ENCODE measurements around the gene C1orf167. TPM values are rescaled to one million over a fixed set of nuclear protein-coding genes. Genes with fewer than 3 reads are reported as not detected.

Gene C1orf167
- total RNA-seq, 1 donor from 2014 or later, result not detected

DNA sequence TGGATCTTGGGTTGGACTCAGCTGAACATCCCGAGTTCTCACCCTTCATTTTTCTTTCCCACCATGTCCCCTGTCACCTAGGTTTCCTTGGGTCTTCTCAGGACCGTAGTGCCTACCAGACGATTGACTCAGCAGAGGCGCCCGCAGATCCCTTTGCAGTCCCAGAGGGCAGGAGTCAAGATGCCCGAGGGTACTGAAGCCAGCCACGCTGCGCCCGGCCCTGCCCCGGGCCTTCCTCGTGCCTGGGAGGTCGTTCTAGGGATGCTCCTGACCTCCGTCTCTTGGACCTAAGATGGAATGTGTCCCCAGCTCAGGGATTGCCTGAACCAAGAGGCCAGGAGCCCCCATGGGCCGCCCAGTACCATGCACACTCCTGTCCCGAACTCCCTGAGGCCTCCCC lies 12.0 kb upstream of the C1orf167 start:
- Histone ChIP-seq H3K27me3 (no peaks in the 10 kb centered on the region), H3K9me3 (no peaks in the 10 kb centered on the region), H3K4me3 (no peak overlapping the region), H3K36me3 (peaks cover 0 to 23% of the 10 kb centered on the region in 2 donors), H3K4me1 (no peaks in the 10 kb centered on the region), H3K27ac (no peak overlapping the region)
- DNase-seq (ENCODE audit: extremely low spot score in 2 of 2), result no peak
- intact Hi-C loops (cut with DNase I), result no loop called here
- TF ChIP-seq, protein P1, sequence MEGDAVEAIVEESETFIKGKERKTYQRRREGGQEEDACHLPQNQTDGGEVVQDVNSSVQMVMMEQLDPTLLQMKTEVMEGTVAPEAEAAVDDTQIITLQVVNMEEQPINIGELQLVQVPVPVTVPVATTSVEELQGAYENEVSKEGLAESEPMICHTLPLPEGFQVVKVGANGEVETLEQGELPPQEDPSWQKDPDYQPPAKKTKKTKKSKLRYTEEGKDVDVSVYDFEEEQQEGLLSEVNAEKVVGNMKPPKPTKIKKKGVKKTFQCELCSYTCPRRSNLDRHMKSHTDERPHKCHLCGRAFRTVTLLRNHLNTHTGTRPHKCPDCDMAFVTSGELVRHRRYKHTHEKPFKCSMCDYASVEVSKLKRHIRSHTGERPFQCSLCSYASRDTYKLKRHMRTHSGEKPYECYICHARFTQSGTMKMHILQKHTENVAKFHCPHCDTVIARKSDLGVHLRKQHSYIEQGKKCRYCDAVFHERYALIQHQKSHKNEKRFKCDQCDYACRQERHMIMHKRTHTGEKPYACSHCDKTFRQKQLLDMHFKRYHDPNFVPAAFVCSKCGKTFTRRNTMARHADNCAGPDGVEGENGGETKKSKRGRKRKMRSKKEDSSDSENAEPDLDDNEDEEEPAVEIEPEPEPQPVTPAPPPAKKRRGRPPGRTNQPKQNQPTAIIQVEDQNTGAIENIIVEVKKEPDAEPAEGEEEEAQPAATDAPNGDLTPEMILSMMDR (IDR thresholded peaks at IDR 0.05), result no peak
- no peak for TF ChIP-seq POLR2A (IDR thresholded peaks at IDR 0.05)
- TF ChIP-seq POLR2AphosphoS5 (IDR thresholded peaks at IDR 0.05; ENCODE audit: insufficient read depth in 1 of 2, low read depth in 1 of 2), result no peak

DNA sequence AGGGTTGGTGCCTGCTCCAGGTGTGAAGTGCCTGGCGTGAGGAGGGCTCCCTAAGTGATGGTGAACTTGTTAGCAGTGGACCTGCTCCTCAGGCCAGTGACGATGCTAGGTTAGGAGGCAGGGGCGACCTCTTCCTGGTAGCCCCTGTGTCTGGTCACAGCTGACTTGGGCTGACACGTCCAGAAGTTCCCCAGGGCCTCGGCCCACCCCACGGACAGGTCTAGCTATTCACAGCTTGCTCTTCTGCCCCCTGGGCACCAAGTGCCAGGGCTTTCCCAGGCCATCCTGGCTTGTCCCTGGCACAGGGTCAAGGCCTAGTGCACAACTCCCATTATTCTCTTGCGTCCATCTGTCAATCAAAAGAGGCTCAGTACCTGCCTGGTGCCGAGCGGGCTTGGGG lies 10.9 kb upstream of the C1orf167 start:
- DNase-seq (ENCODE audit: extremely low spot score in 2 of 2), result no peak
- Histone ChIP-seq H3K27ac (no peak overlapping the region), H3K36me3 (peaks cover 0 to 21% of the 10 kb centered on the region in 2 donors), H3K4me1 (no peaks in the 10 kb centered on the region), H3K4me3 (no peak overlapping the region), H3K9me3 (no peaks in the 10 kb centered on the region), H3K27me3 (no peaks in the 10 kb centered on the region)
- TF ChIP-seq POLR2A (IDR thresholded peaks at IDR 0.05), result no peak
- TF ChIP-seq POLR2AphosphoS5 (IDR thresholded peaks at IDR 0.05; ENCODE audit: insufficient read depth in 1 of 2, low read depth in 1 of 2), result no peak
- TF ChIP-seq, protein P1 (IDR thresholded peaks at IDR 0.05), result no peak
- intact Hi-C loops (cut with DNase I), result no loop called here

- intact Hi-C loops (cut with DNase I), result no loop called here
- H3K4me3 ChIP-seq, result no peak overlapping the region
- peaks cover 0 to 13% of the 10 kb centered on the region in 2 donors for H3K36me3 ChIP-seq
- H3K4me1 ChIP-seq, result no peaks in the 10 kb centered on the region
- DNase-seq (ENCODE audit: extremely low spot score in 2 of 2), result no peak
- H3K27me3 ChIP-seq, result no peaks in the 10 kb centered on the region
- no peaks in the 10 kb centered on the region for H3K9me3 ChIP-seq
- no peak overlapping the region for H3K27ac ChIP-seq
- no peak for TF ChIP-seq POLR2A (IDR thresholded peaks at IDR 0.05)
- no peak for TF ChIP-seq POLR2AphosphoS5 (IDR thresholded peaks at IDR 0.05; ENCODE audit: insufficient read depth in 1 of 2, low read depth in 1 of 2)
- TF ChIP-seq, protein P1 (IDR thresholded peaks at IDR 0.05), result no peak
These were observed 9.5 kb upstream of the C1orf167 start for GRCh38 chr1:11752359-11753088.

DNA sequence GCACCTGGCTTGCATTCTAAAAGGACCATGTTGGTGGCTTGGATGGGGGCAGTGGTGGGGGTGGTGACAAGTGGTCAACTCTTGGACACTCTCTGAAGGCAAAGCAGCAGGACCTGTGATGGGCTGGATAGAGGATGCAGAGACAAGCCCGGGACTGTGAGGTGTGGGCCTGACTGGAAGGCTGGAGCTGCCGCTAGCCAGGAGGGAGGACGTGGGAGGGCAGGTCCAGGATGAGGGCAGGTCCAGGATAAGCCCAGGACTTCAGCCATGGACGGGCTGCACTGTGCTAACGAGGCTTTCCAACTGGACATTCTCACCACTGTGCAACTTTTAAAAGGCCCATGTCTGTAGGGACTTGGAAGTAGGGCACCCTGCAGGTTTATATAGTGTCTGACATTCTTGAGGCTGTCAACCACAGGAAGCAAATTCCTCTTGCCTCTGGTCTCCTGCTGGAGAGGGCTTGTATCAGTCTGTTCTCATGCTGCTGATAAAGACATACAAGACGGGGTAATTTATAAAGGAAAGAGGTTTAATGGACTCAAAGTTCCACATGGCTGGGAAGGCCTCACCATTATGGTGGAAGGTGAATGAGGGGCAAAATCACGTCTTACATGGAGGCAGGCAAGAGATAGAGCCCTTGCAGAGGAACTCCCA lies 8.3 kb upstream of the C1orf167 start:
- Histone ChIP-seq H3K4me3 (no peak overlapping the region), H3K36me3 (peaks cover 0 to 10% of the 10 kb centered on the region in 2 donors), H3K27me3 (no peaks in the 10 kb centered on the region), H3K9me3 (no peaks in the 10 kb centered on the region), H3K4me1 (no peaks in the 10 kb centered on the region), H3K27ac (no peak overlapping the region)
- intact Hi-C loops (cut with DNase I), result no loop called here
- TF ChIP-seq, protein P1 (IDR thresholded peaks at IDR 0.05), result no peak
- TF ChIP-seq POLR2AphosphoS5 (IDR thresholded peaks at IDR 0.05; ENCODE audit: insufficient read depth in 1 of 2, low read depth in 1 of 2) (no peak), POLR2A (IDR thresholded peaks at IDR 0.05) (no peak)
- DNase-seq (ENCODE audit: extremely low spot score in 2 of 2), result no peak

- no peak for DNase-seq (ENCODE audit: extremely low spot score in 2 of 2)
- Histone ChIP-seq H3K9me3 (no peaks in the 10 kb centered on the region), H3K27me3 (peaks cover 4% of the 10 kb centered on the region), H3K36me3 (no peaks in the 10 kb centered on the region), H3K27ac (no peak overlapping the region), H3K4me3 (no peak overlapping the region), H3K4me1 (peaks cover 4% of the 10 kb centered on the region)
- no peak for TF ChIP-seq POLR2AphosphoS5 (IDR thresholded peaks at IDR 0.05; ENCODE audit: insufficient read depth in 1 of 2, low read depth in 1 of 2)
- TF ChIP-seq, protein P1 (IDR thresholded peaks at IDR 0.05), result no peak
- no peak for TF ChIP-seq POLR2A (IDR thresholded peaks at IDR 0.05)
- intact Hi-C loops (cut with DNase I), result no loop called here
These were observed 4.9 kb upstream of the C1orf167 start for GRCh38 chr1:11757047-11757446.
